HepG2 (cell line): ENCODE data around the gene CUEDC2. TPM values are rescaled to one million over a fixed set of nuclear protein-coding genes. Genes with fewer than 3 reads are reported as not detected.

Source experiments
- CREB1 ChIP-seq, 2 experiments: fragments of 450-650 bp in 1 of 2; IDR thresholded peaks; 2 replicates each; pipeline ENCODE4 v1.6.1; 2016 to 2017; ENCODE audit warnings: control low read depth in 1 of 2, mild to moderate bottlenecking in 1 of 2, missing compliant biosample characterization in 1 of 2, missing genetic modification characterization in 1 of 2
- GATAD2A ChIP-seq: IDR thresholded peaks from 2 replicates; pipeline ENCODE4 v1.6.1; 2016
- ZBTB40 ChIP-seq, 2 experiments: fragments of 450-650 bp in 1 of 2; sonication (generic) in 1 of 2; formaldehyde crosslinking in 1 of 2; IDR thresholded peaks; 2 replicates each; pipeline versions ENCODE4 v1.6.1 to v1.8.0; 2016 to 2022; ENCODE audit warnings: antibody characterized with exemption in 1 of 2, mild to moderate bottlenecking in 1 of 2, missing genetic modification reagents in 1 of 2
- ZHX1 ChIP-seq: sonication (generic); formaldehyde crosslinking; IDR thresholded peaks from 2 replicates; pipeline ENCODE4 v1.8.1; 2022; ENCODE audit warnings: low read depth, mild to moderate bottlenecking, missing genetic modification reagents
- ZNF318 ChIP-seq: sonication (generic); formaldehyde crosslinking; IDR thresholded peaks from 2 replicates; pipeline ENCODE4 v1.4.0; 2020; ENCODE audit warnings: mild to moderate bottlenecking, missing genetic modification reagents
- ZNF768 ChIP-seq: sonication (generic); formaldehyde crosslinking; IDR thresholded peaks from 2 replicates; pipeline ENCODE4 v1.4.0; 2020; ENCODE audit warnings: missing genetic modification reagents
- ZNF879 ChIP-seq: sonication (generic); formaldehyde crosslinking; IDR thresholded peaks from 2 replicates; pipeline ENCODE4 v1.8.1; 2023; ENCODE audit warnings: missing genetic modification reagents
- polyA plus RNA-seq, 8 experiments: library from polyadenylated mRNA; depleted of rRNA in 3 of 8; stranded (reverse) in 7 of 8; unstranded in 1 of 8; fragments of >200 nt; fragmentation: Illumina TruSeq in 4 of 8; extraction: Trizol in 4 of 8; gene quantifications; 2 replicates each; pipeline versions ENCODE4 v1.2.1 to v1.2.3, GENCODE V29; 2011 to 2016; ENCODE audit warnings: low read depth in 4 of 8, missing spikeins in 1 of 8, mixed read lengths in 1 of 8; ENCODE audit not compliant: insufficient read depth in 1 of 8
- total RNA-seq, 5 experiments: library from RNA; depleted of rRNA; stranded (reverse); fragments of >200 nt; fragmentation: Illumina TruSeq; extraction: Trizol; gene quantifications; 2 replicates each; pipeline ENCODE4 v1.2.3, GENCODE V29; 2016; ENCODE audit warnings: low read depth in 1 of 5

The CUEDC2 gene
- total and polyA plus RNA-seq, 2 of the 13 experiments (the other 11 are each of a cell fraction or from before 2014, with no cell fraction given) = 13.1 to 18.4 TPM

- TF ChIP-seq ZBTB40 (IDR thresholded peaks at IDR 0.05) (no peak), ZBTB40 (CRISPR knock-in tag; IDR thresholded peaks at IDR 0.05) (peak; percentile 39; the same call in 1 of the 2 replicates), ZNF879 (CRISPR knock-in tag) (no peak), ZNF768 (CRISPR knock-in tag) (peak; percentile 79), ZNF318 (CRISPR knock-in tag) (peak; percentile 94), GATAD2A (CRISPR knock-in tag) (peak; percentile 69; the same call in 1 of the 2 replicates), ZHX1 (CRISPR knock-in tag) (peak; percentile 85; the same call in 1 of the 2 replicates), CREB1 (IDR thresholded peaks at IDR 0.05) (0 out of 2 replicates have a peak, but pooled peaks have one; percentile 13), CREB1 (CRISPR knock-in tag; IDR thresholded peaks at IDR 0.05) (no peak)
Measured at GRCh38 chr10:102422545-102423129, 9.7 kb downstream of the CUEDC2 start (continued).
